ENCODE data around the gene SPATA31C1.
"Not testable (repeated sequence)": the region's sequence is repeated elsewhere in the genome, so short reads cannot be mapped to it uniquely, and the experiment has no call there.

SPATA31C1 gene

GRCh38 chr9:87890837-87891236, 26.9 kb upstream of the SPATA31C1 start:
- no peak for DNase-seq (ENCODE audit: low read depth)
- TF ChIP-seq, protein P1, sequence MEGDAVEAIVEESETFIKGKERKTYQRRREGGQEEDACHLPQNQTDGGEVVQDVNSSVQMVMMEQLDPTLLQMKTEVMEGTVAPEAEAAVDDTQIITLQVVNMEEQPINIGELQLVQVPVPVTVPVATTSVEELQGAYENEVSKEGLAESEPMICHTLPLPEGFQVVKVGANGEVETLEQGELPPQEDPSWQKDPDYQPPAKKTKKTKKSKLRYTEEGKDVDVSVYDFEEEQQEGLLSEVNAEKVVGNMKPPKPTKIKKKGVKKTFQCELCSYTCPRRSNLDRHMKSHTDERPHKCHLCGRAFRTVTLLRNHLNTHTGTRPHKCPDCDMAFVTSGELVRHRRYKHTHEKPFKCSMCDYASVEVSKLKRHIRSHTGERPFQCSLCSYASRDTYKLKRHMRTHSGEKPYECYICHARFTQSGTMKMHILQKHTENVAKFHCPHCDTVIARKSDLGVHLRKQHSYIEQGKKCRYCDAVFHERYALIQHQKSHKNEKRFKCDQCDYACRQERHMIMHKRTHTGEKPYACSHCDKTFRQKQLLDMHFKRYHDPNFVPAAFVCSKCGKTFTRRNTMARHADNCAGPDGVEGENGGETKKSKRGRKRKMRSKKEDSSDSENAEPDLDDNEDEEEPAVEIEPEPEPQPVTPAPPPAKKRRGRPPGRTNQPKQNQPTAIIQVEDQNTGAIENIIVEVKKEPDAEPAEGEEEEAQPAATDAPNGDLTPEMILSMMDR (IDR thresholded peaks at IDR 0.05; ENCODE audit: control insufficient read depth, insufficient read depth, low read depth, low read length, missing control alignments): no peak
- no peak overlapping the region for H3K4me3 ChIP-seq (ENCODE audit: control insufficient read depth, low read depth, low read length)

- DNase-seq (ENCODE audit: low read depth): no peak
- TF ChIP-seq, protein P1 (IDR thresholded peaks at IDR 0.05; ENCODE audit: control insufficient read depth, insufficient read depth, low read depth, low read length, missing control alignments): no peak
- H3K4me3 ChIP-seq (ENCODE audit: control insufficient read depth, low read depth, low read length): no peak overlapping the region
These were observed 26.0 kb upstream of the SPATA31C1 start for GRCh38 chr9:87891754-87892153.

GRCh38 chr9:87892956-87893355, 24.8 kb upstream of the SPATA31C1 start:
- no peak overlapping the region for H3K4me3 ChIP-seq (ENCODE audit: control insufficient read depth, low read depth, low read length)
- TF ChIP-seq, protein P1 (IDR thresholded peaks at IDR 0.05; ENCODE audit: control insufficient read depth, insufficient read depth, low read depth, low read length, missing control alignments): no peak
- DNase-seq (ENCODE audit: low read depth): no peak

GRCh38 chr9:87894998-87895625, 22.6 kb upstream of the SPATA31C1 start:
- no peak for DNase-seq (ENCODE audit: low read depth)
- H3K4me3 ChIP-seq (ENCODE audit: control insufficient read depth, low read depth, low read length): no peak overlapping the region
- TF ChIP-seq, protein P1 (IDR thresholded peaks at IDR 0.05; ENCODE audit: control insufficient read depth, insufficient read depth, low read depth, low read length, missing control alignments): no peak

DNA sequence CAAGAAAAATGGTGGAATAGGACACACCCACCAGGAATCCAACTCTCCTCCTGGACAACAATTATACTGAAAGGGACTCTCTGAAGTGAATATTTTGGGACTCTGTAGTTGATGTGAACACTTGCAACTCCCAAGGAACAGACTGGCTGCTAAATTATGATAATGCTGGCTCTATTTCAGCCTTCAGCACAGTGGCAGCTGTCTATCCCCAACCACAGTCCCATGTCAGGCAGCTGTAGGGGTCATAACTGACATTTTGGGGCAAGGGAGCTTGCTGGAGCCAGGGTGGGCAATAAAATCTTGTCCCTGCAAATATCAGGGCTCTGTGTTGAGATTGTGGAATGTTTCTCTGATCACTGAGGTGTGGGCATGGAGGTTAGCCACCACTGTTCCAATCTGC, 20.9 kb upstream of the SPATA31C1 start:
- no peak for DNase-seq (ENCODE audit: low read depth)
- H3K4me3 ChIP-seq (ENCODE audit: control insufficient read depth, low read depth, low read length): no peak overlapping the region
- TF ChIP-seq, protein P1 (IDR thresholded peaks at IDR 0.05; ENCODE audit: control insufficient read depth, insufficient read depth, low read depth, low read length, missing control alignments): no peak

DNA sequence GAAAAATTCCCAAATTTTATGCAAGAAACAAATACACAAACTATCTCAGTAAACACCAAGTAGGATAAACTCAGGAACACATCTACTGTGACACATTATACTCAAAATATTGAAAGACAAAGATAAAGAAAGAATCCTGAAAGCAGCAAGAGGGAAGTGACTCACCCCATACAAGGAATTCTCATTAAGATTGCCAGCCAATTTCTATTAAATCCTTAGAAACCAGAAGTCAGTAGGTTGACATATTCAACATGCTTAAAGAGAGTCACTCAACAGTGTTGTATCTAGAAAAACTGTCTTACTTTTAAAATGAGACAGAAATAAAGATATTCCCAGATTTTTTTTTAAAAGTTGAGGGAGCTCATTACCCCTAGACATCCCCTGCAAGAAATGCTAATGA, 19.6 kb upstream of the SPATA31C1 start:
- DNase-seq (ENCODE audit: low read depth): peak; percentile 38
- TF ChIP-seq, protein P1 (IDR thresholded peaks at IDR 0.05; ENCODE audit: control insufficient read depth, insufficient read depth, low read depth, low read length, missing control alignments): no peak
- no peak overlapping the region for H3K4me3 ChIP-seq (ENCODE audit: control insufficient read depth, low read depth, low read length)

- not testable (repeated sequence) for DNase-seq (ENCODE audit: low read depth); H3K4me3 ChIP-seq (ENCODE audit: control insufficient read depth, low read depth, low read length)
These were observed 15.4 kb upstream of the SPATA31C1 start for GRCh38 chr9:87902371-87902770.

Data from AG09309 (cell line).